HG02884 (cell line): ENCODE measurements around the gene RNF40.
"Not testable (repeated sequence)": the region's sequence is repeated elsewhere in the genome, so short reads cannot be mapped to it uniquely, and the experiment has no call there.

Experiments used
- ATAC-seq: cut with Tn5 transposase; IDR thresholded peaks from one replicate; pipeline ENCODE4 v1.9.1; 2021; ENCODE audit warnings: mild to moderate bottlenecking, moderate library complexity; ENCODE audit not compliant: unreplicated experiment

The RNF40 gene

DNA sequence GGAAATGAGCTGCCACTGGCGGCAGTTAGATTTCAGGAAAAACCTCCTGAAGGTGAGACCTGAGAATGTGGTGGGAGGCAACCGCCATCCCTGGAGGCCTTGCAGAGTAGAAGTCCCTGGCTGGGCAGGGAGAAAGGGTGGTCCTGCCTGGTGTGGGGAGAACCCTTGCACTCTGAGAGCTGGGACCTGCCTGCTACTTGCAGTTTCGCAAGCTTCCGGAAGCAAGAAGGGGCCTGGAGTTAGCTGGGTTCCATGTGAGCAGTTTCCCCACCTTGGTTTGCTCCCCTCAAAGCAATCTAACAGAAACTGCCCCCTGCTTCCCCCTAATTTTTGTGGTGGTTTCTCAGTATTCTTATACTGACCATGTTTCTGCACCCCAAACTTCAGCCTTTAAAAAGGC, 18.4 kb downstream of the RNF40 start:
- no peak for ATAC-seq

- no peak for ATAC-seq
These were observed 20.6 kb downstream of the RNF40 start for GRCh38 chr16:30782486-30783279.

DNA sequence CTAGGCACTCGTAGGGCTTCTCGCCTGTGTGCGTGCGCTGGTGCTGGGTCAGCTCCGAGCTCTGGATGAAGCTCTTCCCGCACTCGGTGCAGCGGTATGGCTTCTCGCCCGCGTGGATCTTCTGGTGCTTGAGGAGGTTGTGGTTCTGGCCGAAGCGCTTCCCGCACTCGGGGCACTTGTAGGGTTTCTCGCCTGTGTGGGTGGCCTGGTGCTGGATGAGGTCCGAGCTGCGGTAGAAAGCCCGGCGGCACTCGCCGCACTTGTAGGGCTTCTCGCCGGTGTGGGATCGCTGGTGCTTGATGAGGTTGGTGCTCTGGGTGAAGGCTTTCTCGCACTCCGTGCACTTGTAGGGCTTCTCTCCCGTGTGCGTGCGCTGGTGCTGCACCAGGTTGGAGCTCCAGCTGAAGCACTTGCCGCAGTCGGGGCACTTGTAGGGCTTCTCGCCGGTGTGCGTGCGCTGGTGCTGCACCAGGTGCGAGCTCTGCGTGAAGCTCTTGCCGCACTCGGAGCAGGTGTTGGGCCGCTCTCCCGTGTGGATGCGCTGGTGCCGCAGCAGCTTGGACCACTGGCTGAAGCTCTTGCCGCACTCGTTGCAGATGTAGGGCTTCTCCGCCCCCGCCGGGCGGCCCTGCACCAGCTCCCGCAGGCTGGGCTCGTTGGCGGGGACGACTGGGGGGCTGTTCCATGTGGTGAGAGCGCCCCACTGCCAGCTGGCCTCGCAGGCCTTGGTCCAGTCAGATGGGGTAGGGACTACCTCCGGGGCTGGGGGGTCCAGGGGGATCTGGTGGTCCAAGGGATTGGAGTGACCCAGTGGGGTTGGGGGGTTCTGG, 21.4 kb downstream of the RNF40 start:
- no peak for ATAC-seq

DNA sequence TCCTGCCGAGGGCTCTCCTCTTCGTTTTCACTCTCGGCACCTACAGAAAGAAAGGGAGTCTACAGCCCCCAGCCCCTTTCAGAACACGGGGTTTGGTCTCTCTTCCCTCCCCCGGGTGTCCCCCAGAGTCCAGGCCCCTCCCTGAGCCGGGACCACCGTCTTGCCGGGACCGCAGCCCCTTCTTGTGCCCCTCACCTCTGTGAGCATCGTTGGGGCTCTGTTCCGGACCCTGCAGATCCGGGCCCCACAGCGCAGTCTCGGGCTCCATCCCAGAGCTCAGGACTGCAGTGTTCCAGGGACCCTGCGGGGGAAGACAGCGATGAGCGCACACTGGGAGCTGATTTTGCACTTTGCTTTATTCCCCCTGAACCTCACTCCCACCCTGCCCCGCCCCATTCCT, 22.1 kb downstream of the RNF40 start:
- no peak for ATAC-seq

- ATAC-seq = no peak
These were observed 23.3 kb downstream of the RNF40 start for GRCh38 chr16:30785126-30786106.

GRCh38 chr16:30786115-30786935, 24.2 kb downstream of the RNF40 start:
- no peak for ATAC-seq

DNA sequence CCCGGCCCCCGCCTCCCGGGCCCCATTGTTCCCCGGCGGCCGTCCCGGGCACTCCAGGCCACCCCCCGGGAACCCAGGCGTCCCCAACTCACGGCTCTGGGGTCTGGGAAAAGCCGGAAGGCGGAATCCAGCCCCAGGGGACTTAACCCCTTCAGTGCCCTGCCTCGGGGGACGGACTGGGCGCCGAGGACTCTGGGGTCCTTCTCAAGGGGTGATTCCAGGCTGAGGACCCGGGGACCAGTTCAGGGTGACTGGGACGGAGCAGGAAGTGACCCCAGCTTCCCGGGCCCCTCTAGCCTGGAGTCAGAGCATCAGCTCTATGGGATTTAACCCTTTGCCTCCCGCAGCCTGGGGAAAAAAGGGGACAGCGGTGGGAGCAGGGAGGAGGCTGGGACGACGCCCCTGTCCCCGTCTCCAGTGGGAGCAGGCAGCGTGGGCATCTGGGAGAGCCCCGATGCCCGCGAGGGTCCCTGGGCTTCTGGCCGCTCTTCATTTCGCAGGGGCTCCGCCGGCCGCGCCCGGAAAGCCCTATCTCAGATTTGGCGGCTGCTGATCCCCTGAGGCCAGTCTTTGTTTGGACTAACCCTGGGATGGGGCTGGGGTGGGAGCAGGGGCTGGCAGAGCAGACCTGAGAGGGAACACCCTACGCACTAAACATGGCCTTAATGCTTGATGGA, 25.0 kb downstream of the RNF40 start, which contains the start of gene ZNF629:
ZNF629 (minus strand) TSS at position 270 of the 677 bp plus-strand sequence. CDS start 2,723 bp downstream, outside the sequence.
- ATAC-seq = no peak

DNA sequence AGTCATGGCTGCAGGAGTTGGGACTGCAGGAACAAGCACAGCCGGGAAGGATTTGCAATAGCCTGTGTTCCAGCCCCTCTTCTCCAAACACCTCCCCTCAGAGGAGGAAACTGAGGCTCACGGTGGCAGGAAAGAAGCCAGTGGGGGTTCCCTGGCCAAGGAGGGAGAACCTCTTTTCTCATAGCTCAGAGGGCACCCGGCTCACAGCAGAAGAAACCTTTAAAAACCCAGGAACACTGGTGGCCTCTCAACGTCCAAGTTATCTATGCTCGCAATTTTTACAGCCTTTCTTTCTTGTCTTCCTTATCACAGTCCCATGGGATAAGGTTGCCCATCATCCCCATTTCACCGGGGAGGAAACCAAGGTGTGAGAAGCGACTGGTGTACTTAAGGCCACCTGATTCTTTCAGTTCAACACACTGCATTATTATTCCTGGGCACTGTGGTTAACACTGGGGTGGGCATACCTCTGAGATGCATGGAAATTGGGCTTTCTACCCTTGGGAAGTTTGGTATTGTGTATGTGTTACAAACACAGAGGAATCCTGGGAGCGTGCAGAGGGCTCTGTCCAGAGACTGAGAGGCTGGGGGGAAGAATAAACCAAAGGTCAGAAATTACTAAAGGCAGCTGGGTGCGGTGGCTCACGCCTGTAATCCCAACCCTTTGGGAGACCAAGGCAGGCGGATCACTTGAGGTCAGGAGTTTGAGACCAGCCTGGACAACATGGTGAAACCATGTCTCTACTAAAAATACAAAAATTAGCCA, 25.7 kb downstream of the RNF40 start:
- no peak for ATAC-seq

GRCh38 chr16:30793508-30794069, 31.5 kb downstream of the RNF40 start:
- no peak for ATAC-seq

DNA sequence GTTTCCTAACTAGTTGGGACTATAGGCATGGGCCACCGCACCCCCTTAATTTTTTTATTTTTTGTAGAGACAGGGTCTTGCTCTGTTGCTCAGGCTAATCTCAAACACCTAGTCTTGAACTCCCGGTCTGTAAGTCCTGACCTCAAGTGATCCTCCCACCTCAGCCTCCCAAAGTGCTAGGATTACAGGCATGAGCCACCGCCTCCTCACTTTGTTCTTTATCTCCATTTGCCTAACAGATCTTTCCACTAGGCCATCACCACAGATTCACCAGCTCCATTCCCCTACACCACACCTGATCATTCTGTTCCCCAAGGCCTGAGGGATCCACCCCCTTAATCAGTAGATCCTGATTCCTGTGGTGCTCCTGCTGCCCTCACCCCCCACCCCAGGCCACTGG, 32.5 kb downstream of the RNF40 start:
- ATAC-seq = no peak

DNA sequence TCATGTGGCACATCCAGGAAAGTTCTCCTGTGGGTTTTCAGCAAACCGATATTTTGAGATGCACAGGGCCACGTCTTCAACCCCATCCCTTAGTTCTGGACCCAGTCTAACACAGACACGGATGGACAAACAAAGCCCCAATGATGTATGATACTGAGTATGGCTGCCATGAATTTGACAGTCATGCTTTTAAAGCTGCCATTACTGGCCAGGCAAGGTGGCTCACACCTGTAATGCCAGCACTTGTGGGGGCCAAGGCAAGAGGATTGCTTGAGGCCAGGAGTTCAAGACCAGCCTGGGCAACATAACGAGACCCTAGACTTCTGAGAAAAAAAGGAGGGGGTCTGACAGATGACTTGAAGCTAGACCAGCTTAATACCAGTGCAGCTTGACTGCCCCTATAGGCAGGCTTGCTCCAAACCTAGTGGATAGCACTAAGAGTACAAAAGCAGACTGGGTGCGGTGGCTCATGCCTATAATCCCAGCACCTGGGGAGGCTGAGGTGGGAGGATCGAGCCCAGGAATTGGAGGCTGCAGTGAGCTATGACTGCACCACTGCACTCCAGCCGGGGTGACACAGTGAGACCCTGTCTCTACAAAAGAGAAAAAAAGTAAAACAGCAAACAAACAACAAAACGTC, 35.7 kb downstream of the RNF40 start:
- ATAC-seq = no peak

DNA sequence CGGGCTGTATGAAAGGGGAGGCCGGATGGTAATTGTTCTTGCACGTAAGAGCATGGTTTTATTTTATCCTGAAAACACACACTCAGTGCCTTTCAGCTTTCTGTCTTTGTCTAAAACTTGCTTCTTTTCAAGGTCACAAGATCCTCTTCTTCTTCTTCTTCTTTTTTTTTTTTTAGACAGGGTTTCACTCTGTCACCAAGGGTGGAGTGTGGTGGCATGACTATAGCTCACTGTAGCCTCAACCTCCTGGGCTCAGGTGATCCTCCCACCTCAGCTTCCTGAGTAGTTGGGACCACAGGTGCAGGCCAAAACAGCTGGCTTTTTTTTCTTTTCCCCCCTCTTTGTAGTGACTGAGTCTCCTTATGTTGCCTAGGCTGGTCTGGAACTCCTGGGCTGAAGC, 40.8 kb downstream of the RNF40 start:
- ATAC-seq = no peak

- no peak for ATAC-seq
These were observed 42.9 kb downstream of the RNF40 start for GRCh38 chr16:30805056-30805369.

DNA sequence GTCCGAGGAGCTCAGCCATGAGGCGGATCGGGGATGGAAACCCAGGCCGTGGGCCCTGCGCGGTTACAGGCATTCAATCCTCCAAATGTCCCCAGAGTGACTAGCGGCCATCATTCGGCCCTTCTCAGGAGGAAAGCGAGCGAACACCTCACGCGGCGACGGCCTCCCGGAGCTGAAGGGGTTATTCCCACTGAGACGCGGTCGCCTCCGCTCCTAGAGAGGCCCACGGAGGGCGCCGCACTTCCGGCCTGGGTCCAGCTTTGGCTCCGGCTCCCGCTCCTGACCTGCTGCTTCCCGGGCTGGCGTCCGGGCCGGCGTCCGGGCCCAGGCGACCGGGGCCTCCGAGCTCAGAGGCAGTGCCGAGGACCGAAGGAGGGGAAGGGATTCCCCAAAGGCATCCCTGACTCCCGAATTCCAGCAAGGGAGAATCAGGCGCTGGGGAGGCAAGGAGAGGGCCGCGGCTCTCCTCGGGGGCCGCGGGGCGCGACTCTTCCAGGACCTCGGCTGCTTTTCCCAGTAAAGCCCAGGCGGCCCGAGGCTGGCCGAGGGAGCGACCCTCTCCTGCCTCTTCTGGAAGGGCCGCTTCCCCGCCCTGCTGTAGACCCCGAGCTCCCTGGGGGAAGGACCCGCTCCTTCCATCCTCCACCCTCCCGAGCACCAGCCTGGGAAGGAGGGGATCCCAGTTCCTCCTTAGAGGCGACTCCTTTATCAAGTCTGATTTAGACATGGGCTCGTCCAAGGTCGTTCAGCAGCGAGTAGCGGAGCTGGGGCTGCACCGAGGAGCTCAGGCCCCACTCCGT, 43.4 kb downstream of the RNF40 start:
- ATAC-seq = no peak

DNA sequence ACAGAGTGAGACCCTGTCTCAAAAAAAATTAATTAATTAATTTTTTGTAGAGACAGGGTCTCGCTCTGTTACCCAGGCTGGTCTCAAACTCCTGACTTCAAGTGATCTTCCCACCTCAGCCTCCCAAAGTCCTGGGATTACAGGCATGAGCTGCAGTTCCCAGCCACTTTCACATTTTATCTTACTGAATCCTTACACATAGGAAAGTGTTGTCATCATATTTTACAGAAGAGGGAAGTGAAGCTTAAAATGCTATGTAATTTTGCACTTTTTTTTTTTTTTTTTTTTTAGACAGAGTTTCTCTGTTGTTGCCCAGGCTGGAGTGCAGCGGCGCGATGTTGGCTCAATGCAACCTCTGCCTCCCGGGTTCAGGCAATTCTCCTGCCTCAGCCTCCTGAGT, 46.0 kb downstream of the RNF40 start:
- no peak for ATAC-seq

- not testable (repeated sequence) for ATAC-seq
These were observed 46.8 kb downstream of the RNF40 start for GRCh38 chr16:30808890-30809426.

GRCh38 chr16:30809675-30810074, 47.6 kb downstream of the RNF40 start:
- ATAC-seq = not testable (repeated sequence)
